RCC 7860 (cell line): ENCODE measurements around the gene TRMT2A.

Source experiments
- DNase-seq: peaks from one replicate; pipeline ENCODE4 v3.0.0-alpha.2; 2015; ENCODE audit warnings: low spot score
- FAIRE-seq: peaks from 2 replicates; lab custom pipeline; 2012; peaks lifted over from hg19 to GRCh38; lab: Jason Lieb, UNC

The TRMT2A gene

DNA sequence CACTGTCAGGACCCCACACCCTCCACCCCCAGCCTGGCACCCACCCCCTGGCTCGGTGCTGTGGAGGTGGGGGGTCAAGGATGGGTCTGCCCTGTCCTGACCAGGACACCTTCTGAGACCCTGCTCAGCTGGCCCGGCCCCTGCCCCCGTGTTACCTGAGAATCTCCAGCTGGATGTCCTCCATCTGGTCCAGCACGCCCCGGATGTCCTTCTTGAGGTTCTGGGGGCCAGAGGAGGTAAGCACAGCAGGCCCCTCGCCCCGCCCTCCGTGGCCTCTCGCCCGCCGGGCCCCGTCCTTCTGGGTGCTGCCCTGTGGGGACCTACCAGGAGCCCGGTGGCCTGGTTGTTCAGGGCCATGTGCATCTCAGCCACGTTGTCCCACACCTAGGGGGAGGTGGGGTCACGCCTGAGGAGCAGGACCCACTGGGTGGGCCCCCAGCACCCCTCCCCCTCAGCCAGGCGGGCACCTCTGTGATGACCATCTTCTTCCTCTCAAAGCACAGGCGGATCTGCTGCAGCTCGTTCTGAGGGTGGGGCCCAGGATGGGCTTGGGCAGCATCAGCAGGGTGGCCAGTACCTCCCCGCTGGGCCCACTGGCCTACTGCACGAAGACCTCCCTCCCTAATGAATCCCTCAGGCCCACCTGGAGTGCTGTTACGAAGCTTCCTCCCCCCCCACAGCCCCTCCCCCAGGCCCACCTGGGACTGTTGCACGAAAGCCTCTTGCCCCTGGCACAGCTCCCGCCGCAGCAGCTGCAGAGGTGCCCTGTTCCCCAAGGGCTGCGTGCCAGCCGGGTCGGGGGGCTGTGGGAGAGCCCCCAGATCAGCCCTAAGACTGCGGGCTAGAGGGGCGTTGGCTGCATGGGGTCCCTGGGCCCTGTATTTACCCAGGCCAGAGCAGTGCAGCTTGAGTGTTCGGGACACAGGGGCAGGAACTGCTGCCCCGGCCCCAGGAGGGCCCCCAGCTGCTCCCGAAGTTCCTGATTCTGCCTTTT is 32.5 kb upstream of the TRMT2A start:
- FAIRE-seq: no peak
- no peak for DNase-seq

DNA sequence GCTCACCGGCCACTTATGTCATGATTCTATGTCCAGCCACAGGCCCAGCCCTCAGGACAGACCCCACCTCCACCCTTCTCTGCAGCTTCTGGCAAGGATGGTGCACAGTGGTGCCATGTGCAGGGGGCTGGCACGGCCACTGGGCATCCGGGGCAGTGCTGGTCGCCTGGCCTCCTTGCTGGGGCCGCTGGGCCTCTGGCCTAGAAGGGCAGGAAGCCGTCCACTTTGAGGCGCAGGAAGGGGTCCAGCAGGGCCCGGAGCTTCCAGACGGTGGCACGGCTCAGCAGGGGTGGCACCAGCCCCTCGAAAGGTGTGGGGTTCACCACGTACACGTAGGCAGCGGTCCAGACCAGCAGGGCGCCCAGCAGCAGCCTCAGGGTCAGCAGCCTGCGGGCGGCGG is 31.4 kb upstream of the TRMT2A start:
- DNase-seq: no peak
- FAIRE-seq: no peak

DNA sequence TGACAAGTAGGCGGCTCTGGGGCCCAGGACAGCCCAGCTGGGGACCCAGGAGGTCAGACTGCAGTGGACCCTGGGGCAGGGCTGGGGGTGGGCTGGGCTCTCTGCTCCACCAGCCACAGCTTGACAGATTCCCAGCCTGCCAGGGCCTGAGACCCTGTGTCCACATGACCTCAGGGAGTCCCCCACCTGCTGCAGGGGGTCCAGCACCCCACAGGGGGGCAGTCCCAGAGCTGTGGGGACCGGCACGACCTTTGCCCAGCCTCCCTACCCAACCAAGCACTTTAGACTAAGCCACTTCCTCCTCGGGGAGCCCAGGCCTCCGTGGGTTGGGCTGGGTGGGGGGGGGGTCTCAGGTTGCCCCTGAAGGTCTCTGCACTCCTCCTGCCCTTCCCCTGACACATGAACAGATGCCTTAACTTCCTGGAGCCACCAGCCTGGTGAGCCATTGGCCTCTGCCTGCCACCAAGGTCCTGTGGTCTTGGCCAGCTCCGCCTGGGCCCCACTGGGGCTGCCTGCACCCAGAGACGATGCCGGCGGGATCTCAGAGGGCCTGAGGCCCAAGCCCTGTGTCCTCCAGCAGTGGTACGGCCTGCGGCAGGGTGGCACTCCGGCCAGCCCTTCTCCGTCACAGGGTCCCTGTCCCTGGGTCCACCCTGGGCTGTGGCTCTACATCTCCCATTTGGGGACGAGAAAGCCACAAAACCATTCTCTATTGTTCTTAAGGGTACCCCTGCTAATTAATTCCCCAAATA is 30.4 kb upstream of the TRMT2A start:
- no peak for FAIRE-seq
- DNase-seq: no peak

DNA sequence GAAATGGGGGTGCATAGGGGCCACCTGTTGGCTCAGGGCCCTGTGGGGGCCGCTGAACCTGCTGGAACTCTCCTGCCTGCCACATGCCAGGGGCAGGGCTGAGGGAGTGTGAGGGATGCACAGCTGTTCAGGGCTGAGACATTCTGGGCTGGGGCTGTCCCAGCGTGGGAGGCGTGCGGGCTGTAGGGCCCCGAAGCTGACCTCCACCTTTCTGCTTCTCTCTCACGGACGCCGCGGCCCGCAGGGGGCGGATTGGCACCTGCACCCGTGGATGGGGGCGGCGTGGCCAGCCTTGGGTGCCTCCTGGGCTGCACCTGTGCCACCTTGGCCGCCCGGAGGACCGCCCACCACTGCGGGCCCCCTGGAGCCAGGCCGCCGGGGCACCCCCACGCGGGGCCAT is 29.8 kb upstream of the TRMT2A start:
- FAIRE-seq: no peak
- no peak for DNase-seq

DNA sequence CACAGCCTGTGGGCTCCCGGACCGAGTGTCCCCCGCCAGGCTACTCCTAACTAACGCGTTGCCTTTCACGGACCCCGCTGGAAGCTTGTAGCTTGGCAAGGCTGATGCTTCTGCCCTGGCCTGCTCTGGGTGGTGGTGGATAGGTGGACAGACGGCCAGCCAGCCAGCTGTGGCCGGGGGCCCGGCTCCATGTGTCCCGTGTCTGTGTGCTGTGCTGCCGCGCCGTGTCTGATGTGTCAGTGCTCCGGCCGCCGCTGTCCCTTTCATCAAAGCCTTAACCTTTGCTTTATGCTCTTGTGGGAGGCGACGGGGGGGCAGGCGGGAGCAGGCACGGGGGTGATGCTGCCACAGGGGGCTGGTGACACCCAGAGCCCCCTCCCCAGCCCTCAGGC is 28.8 kb upstream of the TRMT2A start:
- DNase-seq (no peak), FAIRE-seq (no peak)

DNA sequence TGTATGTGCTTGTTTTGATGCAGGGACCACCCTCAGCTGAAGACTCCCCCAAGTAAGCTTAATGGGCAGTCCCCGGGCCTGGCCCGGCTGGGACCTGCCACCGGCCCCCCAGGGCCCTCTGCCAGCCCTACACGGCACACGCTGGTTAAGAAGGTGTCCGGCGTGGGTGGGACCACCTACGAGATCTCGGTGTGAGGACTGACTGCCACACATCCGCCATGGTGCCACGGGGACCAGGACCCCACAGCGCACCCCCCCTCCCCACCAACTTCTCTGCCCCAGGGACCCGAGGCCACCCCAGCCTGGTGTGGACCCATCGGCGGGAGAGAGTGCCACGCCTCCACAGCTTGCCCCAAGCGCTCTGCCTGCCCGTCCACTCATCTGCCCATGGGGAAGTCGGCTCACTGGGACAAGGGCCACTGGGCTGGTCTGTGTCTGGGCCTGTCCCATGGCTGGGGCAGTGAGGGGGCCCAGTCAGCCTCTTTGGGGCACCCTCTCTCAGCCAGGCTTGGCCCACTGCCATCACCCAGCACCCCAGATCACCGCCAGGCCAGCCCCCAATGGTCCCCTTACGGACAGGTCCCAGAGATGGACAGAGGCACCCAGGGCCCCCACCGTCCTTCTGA is 28.3 kb upstream of the TRMT2A start:
- DNase-seq (no peak), FAIRE-seq (no peak)

DNA sequence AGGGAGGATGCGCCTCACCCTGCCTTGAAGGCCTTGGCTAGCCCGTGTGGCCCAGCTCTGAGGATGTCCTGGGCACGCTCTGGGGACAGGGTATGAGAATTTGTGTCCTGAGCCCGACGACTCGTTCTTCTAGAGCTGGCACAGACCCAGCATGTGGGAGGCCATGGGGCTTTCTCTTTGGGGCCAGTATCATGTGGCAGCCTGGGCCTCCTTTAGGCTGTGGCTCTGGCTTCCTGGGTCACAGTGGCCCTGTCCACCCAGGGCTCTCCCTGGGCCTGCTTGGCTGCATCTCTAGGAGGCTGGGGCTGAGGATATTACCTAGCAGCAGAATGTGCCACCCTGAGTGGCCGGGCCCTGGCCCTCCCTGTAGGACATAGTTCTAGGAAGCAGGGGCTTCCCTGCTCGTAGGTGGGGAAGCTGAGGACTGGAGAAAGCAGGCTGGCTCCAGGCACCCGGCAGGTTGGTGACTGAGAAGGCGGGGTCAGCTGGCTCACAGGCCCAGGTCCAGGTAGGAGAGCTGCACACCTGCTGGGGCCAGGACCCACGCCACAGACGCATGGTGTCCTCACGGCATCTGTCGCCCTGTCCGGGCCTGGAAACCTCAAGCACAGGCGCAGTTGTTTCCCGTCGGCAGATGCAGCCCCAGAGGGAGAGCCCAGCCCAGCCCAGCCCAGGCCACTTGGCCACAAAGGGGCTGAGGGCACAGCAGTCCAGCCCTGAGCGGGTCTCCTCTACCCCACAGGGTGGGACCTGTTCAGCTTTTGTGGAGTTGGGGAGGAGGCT is 27.0 kb upstream of the TRMT2A start:
- FAIRE-seq (no peak), DNase-seq (no peak)

DNA sequence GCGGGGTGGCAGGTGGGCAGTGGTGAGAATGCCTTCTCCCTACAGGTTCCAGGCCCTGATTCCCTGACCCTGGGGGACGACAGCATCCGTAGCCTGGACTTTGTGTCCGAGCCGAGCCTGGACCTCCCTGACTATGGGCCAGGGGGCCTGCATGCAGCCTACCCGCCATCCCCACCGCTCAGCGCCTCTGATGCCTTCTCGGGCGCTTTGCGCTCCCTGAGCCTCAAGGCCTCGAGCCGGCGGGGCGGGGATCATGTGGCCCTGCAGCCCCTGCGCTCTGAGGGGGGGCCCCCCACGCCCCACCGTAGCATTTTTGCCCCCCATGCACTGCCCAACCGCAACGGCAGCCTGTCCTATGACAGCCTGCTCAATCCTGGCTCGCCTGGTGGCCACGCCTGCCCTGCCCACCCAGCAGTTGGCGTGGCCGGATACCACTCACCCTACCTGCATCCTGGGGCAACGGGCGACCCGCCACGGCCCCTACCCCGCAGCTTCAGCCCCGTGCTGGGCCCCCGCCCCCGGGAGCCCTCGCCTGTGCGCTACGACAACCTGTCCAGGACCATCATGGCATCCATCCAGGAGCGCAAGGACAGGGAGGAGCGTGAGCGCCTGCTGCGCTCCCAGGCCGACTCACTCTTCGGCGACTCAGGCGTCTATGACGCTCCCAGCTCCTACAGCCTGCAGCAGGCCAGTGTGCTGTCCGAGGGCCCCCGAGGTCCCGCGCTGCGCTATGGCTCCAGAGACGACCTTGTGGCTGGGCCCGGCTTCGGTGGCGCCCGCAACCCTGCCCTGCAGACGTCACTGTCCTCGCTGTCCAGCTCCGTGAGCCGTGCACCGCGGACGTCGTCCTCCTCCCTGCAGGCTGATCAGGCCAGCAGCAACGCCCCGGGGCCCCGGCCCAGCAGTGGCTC is 25.9 kb upstream of the TRMT2A start:
- no peak for FAIRE-seq

DNA sequence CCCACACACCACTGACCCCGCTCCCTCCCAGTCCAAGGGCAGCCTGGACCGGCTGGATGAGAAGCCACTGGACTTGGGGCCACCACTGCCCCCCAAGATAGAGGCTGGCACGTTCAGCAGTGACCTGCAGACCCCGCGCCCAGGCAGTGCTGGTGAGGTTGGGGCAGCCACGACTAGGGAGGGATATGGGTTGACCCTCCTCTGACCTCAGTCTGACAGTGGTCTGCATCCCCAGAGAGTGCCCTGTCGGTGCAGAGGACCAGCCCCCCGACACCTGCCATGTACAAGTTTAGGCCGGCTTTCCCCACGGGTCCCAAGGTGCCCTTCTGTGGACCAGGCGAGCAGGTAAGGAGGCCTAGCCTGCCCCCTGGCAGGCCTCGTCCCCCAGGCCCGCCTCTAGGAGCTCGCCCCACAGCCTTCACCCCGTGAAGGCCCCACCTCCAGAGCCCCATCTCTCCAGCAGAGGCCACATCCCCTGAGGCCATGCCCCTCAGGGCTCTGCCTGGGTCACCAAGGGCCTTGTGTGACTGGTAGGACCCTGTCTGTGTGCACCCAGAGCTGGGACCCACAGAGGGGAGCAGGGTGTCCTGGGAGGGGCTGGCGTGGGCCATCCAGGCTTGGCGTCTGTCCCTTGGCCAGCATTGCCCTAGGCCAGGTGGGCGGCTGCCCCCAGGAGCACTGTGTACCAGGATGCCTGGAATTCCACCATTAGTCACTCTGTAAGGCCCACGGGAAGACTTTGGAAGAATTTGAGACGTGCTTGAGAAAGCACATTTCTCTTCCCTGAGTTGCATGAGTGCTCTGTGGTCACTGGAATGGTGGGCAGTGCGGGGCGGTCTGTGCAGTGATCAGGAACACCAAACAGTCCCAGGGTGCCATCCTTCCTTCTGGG is 24.4 kb upstream of the TRMT2A start:
- FAIRE-seq (peak; percentile 90), DNase-seq (peak; percentile 85)

More for the DNA sequence above, 25.9 kb upstream of the TRMT2A start:
- no peak for DNase-seq

DNA sequence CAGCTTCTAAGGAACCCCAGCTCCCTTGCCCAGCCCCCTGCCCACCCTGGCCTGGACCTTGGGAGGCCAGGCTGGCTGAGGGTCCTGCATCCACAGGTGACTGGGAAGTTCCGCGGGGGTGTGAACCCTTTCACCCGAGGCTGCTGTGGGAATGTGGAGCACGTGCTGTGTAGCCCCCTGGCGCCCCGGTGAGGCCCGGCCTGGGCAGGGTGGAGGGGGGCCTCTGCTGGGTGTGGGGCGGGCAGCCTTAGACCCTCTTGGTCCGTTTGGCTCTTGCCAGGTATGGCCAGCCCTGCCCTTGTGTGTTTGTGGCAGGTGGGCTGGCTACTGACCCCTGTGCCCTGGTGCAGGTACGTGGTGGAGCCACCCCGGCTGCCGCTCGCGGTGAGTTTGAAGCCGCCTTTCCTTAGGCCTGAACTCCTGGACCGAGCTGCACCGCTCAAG is 23.5 kb upstream of the TRMT2A start:
- DNase-seq (no peak), FAIRE-seq (no peak)

DNA sequence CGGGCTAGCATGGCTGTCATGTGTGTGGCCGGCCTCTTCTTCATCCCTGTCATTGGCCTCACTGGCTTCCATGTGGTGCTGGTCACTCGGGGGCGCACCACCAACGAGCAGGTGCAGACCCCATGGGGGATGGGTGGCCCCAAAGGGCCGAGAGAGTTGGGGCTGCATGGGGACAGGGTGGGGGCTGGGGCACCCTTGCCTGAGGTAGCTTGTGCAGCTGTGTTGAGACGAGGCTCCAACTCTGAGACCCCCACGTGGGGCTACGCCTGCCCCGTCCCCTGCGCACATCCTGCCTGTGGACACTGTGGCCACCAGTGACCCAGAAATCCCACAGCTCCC is 23.1 kb upstream of the TRMT2A start:
- FAIRE-seq (no peak), DNase-seq (no peak)

DNA sequence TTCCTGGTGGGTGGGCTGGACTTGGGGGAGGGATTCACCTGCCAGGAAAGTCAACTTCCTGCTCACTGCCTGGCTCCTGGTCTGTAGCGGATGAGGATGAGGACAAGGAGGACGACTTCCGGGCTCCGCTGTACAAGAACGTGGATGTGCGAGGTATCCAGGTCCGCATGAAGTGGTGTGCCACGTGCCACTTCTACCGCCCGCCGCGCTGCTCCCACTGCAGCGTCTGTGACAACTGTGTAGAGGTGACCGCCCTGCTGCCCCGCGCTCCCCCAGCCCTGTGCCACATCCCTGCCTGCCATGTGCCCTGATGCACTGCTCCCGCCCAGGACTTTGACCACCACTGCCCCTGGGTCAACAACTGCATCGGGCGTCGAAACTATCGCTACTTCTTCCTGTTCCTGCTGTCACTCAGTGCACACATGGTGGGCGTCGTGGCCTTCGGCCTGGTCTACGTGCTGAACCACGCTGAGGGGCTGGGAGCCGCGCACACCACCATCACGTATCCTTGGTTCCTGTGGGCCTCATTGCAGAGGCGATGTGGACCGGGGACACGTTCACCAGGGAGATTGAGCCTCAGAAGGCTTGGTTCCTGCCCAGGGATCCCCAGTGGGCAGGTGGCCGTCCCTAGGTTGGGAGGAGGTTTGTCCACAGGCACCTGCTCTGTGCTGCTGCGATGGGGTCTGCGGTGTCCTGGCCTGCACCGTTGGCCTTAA is 22.5 kb upstream of the TRMT2A start:
- DNase-seq (no peak), FAIRE-seq (no peak)

DNA sequence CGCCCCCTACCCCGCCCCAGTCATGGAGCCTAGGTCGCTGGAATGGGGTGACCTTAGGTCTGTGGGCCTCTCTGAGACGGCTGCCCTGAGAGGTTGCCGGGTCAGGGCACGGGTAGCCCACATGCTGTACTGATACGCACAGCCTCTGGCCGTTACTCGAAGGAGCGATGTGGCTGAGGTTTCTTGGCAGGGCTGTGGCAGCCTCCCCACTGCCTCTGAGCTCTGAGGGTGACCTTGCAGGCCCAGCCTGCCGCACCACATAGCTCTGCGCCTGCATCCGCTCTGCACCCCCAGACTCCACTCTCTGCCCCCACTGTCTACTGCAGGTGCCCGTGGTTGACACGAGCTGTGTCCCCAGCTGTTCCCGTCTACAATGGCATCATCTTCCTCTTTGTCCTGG is 21.8 kb upstream of the TRMT2A start:
- DNase-seq: no peak

DNA sequence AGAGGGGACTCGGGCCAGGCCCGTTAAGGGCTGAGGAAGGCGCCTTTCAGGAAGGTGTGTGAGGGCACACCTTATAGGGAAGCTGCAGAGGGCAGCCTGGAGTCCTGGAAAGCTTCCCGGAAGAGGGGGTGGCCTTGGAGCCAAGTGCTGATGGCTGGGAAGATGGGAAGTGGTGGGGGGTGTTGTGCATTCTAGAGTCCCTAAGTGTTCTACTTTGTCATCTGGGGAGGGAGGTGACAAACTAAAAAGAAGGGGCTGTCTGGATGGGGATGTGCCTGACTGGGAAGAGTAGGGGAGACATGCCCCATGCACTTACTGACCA is 21.4 kb upstream of the TRMT2A start:
- FAIRE-seq: no peak
- DNase-seq: no peak

More for the DNA sequence above, 21.8 kb upstream of the TRMT2A start:
- FAIRE-seq: no peak

DNA sequence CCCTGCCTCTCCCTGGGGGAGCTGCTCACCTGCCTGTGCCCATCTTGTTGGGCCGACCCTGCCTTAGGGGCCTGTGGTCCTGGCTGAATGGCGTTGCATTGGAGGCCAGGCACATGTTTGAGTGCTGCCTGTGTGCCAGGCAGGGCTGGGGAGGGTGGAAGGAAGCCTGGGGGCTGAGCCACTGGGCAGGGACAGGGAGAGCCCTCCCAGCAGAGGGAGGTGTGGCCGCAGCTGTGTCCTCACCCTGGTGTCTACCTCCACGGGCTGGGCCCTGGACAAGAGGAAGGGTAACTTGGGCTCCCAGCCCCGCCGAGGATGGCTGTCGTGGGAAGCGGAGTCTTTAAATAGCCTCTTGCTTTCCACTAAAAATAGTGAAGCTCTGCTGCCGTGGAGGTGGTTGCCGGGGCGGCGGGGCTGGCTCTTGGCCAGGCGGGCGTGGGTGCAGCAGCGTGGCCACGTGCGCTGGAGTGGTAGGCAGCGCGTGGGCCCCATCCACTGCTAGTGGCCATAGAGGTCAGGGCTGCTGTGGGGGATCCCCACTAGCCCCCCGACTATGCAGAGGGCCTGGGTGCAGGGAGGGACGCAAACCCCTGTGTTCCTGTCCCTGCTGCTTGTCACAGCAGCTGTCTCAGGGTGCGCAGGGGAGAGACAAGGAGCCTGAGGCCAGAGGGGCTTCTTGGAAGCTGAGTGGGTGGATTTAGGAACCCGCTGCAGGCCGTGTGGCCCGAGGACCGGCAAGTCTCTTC is 20.8 kb upstream of the TRMT2A start:
- FAIRE-seq: no peak
- DNase-seq: no peak

DNA sequence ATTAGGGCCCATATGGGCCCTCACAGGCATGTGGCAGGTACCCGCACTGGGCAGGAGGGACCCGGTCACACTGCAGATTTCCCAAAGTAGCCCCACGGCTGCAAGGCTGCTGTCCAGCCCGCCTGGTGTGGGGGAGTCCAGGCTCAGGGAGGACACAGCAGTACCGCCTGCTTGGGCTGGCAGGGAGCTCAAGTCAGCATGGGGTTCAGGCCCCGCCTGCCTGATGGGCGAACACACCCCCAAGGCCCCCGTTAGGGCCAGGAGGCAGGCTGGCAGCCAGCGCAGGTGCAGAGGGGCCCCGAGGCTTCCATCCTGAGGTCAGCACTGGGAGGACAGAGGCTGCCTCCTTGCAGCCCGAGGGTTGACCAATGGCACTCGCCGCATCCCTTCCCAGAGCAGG is 20.1 kb upstream of the TRMT2A start:
- DNase-seq (no peak), FAIRE-seq (no peak)

DNA sequence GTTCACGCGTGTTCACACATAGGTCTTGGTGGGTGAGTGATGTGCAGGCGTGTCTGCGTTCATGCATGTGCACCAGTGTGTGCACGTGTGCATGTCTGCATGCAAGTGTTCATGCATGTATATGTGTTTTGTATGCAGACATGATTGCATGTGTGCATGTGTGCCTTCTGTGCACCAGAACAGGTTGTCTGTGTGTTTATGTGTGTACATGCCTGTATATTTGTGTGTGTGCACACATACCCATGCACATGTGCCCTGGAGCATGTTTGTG is 19.5 kb upstream of the TRMT2A start:
- FAIRE-seq (no peak), DNase-seq (no peak)
